GM18508 (cell line): ENCODE data around the gene ITPR1.
A peak's percentile ranks its signal among the peaks of the same experiment; 100 is the strongest.

Experiments
- ATAC-seq: cut with Tn5 transposase; IDR thresholded peaks from one replicate; pipeline ENCODE4 v1.9.1; 2021; ENCODE audit warnings: moderate number of reproducible peaks; ENCODE audit not compliant: insufficient read depth, unreplicated experiment

ITPR1 gene

DNA sequence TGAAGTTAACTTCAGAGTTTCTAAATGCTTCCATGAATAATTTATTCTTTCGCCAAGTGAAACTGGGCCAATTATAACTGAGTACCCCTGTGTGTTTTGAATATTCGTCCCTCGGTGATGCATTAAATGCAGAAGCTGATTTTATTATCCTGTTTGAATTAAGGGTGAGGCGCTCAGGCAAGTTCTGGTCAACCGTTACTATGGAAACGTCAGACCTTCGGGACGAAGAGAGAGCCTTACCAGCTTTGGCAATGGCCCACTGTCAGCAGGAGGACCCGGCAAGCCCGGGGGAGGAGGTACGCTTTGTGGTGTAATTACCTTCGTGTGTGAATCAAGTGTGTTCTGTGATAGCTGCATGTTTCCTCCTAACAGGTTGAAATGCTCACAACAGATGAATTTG is 239.8 kb downstream of the ITPR1 start:
- ATAC-seq, result no peak

- ATAC-seq, result no peak
These were observed 241.3 kb downstream of the ITPR1 start for GRCh38 chr3:4734454-4734853.

DNA sequence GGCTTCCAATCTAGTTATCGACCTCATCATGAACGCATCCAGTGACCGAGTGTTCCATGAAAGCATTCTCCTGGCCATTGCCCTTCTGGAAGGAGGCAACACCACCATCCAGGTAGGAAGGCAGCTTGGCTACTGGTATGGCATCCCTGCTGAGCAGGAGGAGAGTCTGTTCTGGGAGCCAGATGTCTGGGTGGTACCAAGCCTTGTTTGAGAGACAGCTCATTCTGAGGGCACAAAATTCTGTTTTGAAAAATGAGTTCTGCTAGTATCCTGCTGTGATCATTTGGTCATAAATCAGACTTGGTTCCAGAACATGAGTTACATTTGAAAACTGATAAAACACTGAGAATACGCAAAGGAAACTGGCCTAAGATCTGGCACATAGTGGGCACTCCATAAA is 242.1 kb downstream of the ITPR1 start:
- no peak for ATAC-seq

- no peak for ATAC-seq
These were observed 243.2 kb downstream of the ITPR1 start for GRCh38 chr3:4736284-4736861.

DNA sequence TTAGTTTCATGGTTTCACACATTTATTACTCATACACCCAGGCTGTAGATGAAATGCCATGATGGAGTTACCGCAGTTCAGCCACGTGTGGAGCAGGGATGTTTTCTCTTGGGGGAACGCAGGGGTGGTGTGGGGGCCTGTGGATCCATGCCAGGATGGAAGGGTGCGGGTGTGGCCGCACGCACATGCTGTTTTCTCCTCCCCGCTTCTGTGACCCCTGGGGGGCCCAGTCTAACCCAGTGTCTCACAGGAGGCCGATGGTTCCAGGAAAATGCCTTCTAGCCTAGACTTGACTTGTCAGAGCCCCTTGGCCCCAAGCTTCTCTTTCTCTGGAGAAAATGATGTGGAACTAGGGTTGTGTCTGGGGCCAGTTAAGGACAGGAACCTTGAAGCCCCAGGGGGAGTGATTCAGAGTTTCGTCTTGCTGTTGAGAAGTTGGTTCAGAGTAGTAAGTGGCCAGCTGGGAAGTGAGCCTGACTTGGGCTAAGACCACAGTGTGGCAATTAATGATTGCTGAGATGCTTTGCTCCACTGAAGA is 245.7 kb downstream of the ITPR1 start:
- ATAC-seq, result no peak

DNA sequence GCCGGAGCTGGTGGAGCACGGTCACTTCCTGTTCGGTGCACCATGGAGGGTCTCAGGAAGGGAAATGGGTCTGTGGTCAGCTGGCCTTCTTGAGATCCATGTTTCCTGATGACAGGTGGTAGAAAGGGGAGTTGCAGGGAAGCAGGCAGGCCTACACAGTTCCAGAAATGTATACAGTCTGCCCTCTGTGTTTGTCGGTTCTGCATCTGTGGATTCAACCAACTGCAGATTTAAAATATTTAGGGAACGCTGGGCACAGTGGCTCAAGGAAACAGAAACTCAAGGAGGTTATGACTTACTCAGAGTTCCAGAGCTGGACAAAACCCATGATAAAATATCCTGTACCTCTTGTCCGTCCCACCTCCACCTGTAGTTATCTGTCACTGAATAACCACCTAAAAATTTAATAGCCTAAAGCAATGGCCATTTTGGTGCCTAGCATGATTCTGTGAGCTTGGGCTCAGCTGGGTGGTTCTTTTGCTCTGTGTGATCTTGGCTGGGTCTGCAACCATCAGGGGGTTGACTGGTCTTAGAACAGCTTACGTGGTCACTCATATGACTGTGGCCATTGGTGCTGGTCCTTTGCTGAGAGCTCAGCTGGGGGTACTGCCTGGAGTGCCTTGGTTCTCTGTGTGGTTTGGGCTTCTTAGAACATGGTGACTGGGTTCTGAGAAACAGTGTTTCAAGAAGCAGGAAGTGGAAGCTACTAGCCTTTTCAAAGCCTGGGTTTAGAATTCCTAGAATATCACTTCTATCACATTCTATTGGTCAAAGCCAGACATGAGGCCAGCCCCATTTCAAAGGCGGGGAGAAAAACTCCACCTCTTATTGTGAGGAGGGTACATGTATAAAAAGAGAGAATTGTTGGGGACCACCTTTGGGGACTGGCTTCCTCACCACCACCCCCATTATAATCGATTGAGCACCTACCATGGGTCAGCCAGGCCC is 246.4 kb downstream of the ITPR1 start:
- no peak for ATAC-seq

DNA sequence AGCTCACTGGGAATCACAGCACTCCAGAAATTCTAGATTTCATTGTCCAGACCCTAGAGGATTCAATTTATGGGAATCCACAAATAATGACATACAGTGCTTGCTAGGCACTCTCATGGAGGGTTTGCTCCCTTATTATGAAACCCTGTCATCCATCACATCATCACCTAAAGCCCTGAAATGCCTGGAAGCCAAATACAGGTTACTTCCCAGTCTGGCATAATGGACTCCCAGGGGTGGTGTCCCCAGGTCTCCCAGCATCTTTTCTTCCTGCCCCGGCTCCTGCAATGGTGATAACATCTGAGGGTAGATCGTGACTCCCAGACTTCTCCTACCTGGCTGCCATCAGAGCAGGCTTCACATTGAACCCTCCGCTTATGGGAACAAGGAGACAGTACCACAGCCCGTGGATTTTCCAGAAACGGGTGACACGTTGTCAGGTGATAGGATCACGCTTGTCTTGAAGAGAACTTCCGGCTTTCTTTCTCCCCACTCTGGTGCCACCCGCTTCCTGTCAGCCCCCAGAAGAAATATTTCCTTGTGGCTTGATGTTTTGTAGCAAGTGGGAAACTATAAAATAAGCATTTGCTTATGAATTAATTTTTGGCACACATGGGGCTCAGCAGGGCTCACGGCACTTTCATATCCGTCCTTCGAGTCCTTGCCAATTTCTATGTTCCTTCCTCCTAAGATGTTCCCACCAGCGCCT is 247.4 kb downstream of the ITPR1 start:
- no peak for ATAC-seq

- no peak for ATAC-seq
These were observed 247.9 kb downstream of the ITPR1 start for GRCh38 chr3:4741106-4741403.

- no peak for ATAC-seq
These were observed 248.5 kb downstream of the ITPR1 start for GRCh38 chr3:4741404-4742307.

- no peak for ATAC-seq
These were observed 249.2 kb downstream of the ITPR1 start for GRCh38 chr3:4742359-4742758.

DNA sequence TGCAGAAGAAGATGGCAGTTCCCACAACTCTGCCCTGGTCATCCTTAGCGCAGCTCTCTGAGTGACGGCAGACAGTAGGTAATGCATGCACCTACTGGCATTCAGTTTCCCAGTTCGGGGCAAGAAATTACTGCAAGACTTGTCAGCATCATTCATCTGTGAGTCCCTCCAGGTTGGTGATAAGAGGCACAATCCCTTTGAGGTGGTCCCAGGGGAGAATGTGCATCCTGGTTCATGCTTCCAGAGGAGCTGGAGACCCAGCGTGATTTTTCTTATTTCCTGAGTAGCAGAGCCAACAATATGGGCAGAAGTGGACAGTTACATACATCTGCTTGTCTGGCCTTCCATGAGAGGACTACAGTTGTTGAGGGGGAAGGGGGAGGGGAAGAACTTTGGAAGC is 250.2 kb downstream of the ITPR1 start:
- no peak for ATAC-seq

DNA sequence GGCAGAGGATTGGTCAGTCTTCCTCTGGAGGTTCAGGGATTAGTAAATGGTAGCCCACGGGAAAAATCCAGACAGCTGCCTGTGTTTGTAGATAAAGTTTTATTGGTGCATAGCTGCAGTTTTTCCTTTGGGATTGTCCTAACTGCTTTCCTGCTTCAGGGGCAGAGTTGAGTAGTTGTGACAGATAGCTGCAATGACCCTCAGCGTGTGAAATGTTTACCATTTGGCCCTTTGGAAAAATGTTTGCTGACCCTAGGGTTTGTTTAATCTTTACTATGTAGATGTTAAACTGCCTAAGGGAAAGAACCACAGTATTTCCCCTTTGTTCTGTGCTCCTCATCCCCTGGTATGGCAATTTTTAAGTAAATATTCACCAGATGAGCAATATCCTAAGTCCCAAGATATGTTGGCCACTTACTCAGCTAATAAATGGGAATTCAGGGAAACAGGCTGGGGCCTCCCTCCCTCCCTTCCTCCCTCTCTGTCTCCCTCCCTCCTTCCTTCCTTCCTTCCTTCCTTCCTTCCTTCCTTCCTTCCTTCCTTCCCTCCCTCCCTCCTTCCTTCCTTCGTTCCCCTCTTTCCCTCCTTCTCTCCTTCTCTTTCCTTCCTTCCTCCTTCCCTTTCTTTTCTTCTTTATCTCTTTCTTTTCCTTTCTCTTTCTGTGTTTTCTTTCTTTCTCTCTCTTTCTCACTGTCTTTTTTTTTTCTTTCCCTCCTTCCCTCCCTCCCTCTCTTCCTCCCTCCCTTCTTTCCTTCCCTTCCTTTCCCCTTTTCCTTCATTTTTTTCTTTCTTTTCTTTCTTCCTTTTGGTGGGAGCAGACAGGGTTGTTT is 251.5 kb downstream of the ITPR1 start:
- no peak for ATAC-seq

DNA sequence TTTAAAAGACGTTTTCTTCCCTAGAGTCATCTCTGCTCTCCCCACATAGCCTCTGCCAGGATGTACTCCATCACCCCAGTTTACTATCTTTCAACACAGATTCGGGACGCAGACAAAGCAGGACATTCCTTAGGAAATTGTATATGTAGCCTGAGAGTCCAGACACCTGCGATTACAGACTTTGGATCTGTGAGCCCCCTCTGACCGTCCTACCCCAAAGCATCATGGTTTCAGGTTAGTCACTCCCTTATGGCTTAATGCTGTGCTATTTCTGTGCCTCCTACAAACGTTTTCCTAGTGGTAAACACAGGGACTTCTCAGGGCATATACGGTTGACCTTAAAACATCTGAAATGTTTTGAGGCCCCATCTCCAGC is 252.1 kb downstream of the ITPR1 start:
- ATAC-seq, result no peak

DNA sequence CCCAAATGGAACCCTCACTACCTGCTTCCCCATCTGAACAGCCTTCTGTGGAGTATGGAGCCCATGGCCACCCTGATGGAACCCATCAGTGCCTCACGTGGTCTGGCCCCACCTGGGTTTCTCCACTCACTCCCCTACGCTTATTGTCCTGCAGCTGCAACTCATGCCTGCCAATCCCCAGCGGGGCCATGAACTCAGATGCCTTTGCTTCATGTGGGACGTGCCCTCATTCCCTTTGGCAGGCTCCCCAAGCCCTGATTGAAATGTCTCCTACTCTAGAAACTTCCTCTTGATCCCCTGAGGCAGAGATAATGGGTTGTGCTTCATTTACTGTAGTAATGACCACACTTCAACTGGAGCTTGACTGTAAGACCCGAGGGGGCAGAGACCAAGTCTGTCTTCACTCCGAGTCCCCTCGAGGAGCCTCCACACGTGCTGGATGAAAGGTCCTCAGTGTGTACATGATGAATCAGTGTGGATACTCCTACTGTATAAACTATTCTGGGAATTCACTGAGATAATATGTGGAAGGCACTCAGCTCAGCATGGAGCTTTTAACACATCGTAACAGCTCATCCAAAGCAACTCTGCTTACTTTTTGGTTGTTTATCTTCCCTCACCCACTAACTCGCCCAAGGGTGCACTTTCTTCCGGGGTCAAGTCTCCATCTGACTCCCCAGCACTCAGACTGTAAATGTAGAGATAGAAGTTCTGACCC is 253.3 kb downstream of the ITPR1 start:
- no peak for ATAC-seq

- no peak for ATAC-seq
These were observed 255.0 kb downstream of the ITPR1 start for GRCh38 chr3:4748127-4748526.

GRCh38 chr3:4748701-4749378 is 255.7 kb downstream of the ITPR1 start:
- peak; percentile 34 for ATAC-seq

- ATAC-seq, result peak; percentile 8
These were observed 256.4 kb downstream of the ITPR1 start for GRCh38 chr3:4749567-4750002.

DNA sequence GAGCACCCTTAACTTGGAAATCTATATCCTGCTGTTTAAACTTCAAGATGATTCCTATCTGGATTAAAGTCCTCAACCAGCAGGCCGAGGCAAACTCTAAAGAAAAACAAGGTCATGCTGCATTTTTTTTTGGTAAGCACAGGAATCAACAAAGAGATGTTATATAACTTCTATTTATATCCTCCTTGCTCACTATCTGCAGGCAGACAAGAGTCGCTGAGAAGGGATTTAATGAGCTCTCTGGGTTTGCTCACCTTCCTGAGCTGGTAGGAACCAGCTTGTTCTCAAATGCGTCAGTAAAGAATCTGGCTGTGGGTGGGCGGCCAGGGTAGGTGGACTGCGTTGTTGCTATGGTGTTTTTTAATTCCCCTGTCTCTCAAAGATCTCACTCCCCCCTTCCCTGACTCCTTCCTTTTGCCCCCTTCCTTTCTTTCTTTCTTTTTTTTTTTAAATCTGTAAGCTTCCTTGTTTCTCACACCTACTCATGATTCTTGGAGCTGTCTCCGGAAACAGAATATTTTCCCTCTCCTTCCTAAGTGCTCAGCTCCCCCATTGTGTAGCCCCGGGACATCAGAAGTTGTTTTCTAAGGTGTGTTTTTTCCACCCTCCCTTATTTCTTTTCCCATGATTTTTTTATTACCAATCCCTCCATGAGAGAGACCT is 257.3 kb downstream of the ITPR1 start:
- no peak for ATAC-seq
